HT-29 (cell line): ENCODE measurements around the gene PKP1. TPM values are rescaled to one million over a fixed set of nuclear protein-coding genes. Genes with fewer than 3 reads are reported as not detected.

Experiments
- DNase-seq: peaks from one replicate; pipeline ENCODE4 v3.0.0-alpha.2; 2015; ENCODE audit warnings: low spot score
- total RNA-seq: library from RNA; depleted of rRNA; stranded (reverse); fragments of >200 nt; shearing (Covaris generic); gene quantifications from 2 replicates; pipeline ENCODE4 v1.2.3, GENCODE V29; 2014

The PKP1 gene
- total RNA-seq, 1 experiment from 2014 or later: 0.43 TPM

- DNase-seq: no peak
These were observed 45.3 kb downstream of the PKP1 start for GRCh38 chr1:201328576-201328975.

GRCh38 chr1:201329286-201329685, 46.0 kb downstream of the PKP1 start:
- DNase-seq: no peak

GRCh38 chr1:201329801-201330200, 46.5 kb downstream of the PKP1 start:
- no peak for DNase-seq

- DNase-seq: no peak
These were observed 47.2 kb downstream of the PKP1 start for GRCh38 chr1:201330541-201330940.

GRCh38 chr1:201331166-201331565, 47.9 kb downstream of the PKP1 start:
- no peak for DNase-seq

GRCh38 chr1:201332021-201332420, 48.7 kb downstream of the PKP1 start:
- no peak for DNase-seq

GRCh38 chr1:201332616-201333335, 49.5 kb downstream of the PKP1 start:
- DNase-seq: no peak

GRCh38 chr1:201334325-201335173, 51.2 kb downstream of the PKP1 start:
- no peak for DNase-seq

GRCh38 chr1:201335174-201335870, 52.0 kb downstream of the PKP1 start:
- no peak for DNase-seq

- DNase-seq: no peak
These were observed 52.6 kb downstream of the PKP1 start for GRCh38 chr1:201335901-201336300.

GRCh38 chr1:201336711-201337450, 53.6 kb downstream of the PKP1 start:
- no peak for DNase-seq

GRCh38 chr1:201341377-201341776, 58.1 kb downstream of the PKP1 start:
- no peak for DNase-seq

- no peak for DNase-seq
These were observed 61.1 kb downstream of the PKP1 start for GRCh38 chr1:201344206-201345080.

GRCh38 chr1:201345081-201345355, 61.7 kb downstream of the PKP1 start:
- DNase-seq: no peak

GRCh38 chr1:201346337-201346939, 63.1 kb downstream of the PKP1 start:
- DNase-seq: peak; percentile 82

- no peak for DNase-seq
These were observed 63.7 kb downstream of the PKP1 start for GRCh38 chr1:201346987-201347386.

- DNase-seq: no peak
These were observed 64.3 kb downstream of the PKP1 start for GRCh38 chr1:201347498-201348210.

- DNase-seq: peak; percentile 67
These were observed 64.9 kb downstream of the PKP1 start for GRCh38 chr1:201348211-201348566.

- DNase-seq: no peak
These were observed 65.8 kb downstream of the PKP1 start for GRCh38 chr1:201349092-201349491.

GRCh38 chr1:201350361-201350725, 67.0 kb downstream of the PKP1 start:
- no peak for DNase-seq
